Measurements from ENCODE around the gene PLEKHM2.

The PLEKHM2 gene

DNA sequence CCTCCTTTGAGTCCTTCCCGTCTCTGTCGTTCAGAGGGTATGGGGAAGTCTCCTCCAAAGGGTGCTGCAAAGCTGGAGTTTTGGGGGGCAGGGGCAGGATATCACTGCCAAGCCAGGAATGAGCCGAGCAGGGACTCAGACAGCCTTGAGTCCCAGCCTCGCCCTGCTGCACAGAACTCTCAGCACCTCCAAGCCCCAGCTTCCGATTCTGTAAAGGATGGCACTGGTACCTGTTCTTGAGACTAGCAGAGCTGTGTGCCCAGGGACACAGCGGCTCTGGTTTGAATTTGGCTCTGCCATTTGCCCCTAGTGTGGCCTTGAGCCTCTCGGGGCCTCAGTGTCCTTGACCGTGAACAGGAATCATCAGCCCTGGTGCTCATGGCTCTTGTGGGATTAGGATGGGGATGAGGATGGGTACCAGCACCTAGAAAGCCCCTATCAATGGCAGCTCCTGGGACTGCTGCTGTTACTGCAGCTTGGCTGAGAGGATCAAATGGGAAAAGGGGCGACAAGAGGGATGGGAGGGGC, 73.0 kb downstream of the PLEKHM2 start:
- Histone ChIP-seq H3K4me3 (ENCODE audit: low read length) (no peak overlapping the region), H4K20me1 (ENCODE audit: insufficient read depth, low read length) (no peaks in the 10 kb centered on the region), H3K4me2 (ENCODE audit: low read depth, low read length) (no peak overlapping the region), H3K9me3 (replicated peaks; ENCODE audit: insufficient read depth, low read length) (no peaks in the 10 kb centered on the region), H3K36me3 (replicated peaks; ENCODE audit: insufficient read depth, low read length) (no peaks in the 10 kb centered on the region), H3K4me1 (ENCODE audit: low read length) (no peaks in the 10 kb centered on the region), H3K27me3 (replicated peaks; ENCODE audit: insufficient read depth, low read length) (peaks cover 61% of the 10 kb centered on the region), H3K27ac (ENCODE audit: low read length) (no peak overlapping the region), H3F3A (ENCODE audit: insufficient read depth, low read length) (no peaks in the 10 kb centered on the region), H2AFZ (ENCODE audit: low read length) (no peak overlapping the region), H3K9ac (ENCODE audit: low read length) (no peak overlapping the region), H3K9me2 (replicated peaks; ENCODE audit: insufficient read depth, low read length) (no peaks in the 10 kb centered on the region), H3K79me2 (ENCODE audit: low read length) (no peaks in the 10 kb centered on the region)
- TF ChIP-seq, protein P1, sequence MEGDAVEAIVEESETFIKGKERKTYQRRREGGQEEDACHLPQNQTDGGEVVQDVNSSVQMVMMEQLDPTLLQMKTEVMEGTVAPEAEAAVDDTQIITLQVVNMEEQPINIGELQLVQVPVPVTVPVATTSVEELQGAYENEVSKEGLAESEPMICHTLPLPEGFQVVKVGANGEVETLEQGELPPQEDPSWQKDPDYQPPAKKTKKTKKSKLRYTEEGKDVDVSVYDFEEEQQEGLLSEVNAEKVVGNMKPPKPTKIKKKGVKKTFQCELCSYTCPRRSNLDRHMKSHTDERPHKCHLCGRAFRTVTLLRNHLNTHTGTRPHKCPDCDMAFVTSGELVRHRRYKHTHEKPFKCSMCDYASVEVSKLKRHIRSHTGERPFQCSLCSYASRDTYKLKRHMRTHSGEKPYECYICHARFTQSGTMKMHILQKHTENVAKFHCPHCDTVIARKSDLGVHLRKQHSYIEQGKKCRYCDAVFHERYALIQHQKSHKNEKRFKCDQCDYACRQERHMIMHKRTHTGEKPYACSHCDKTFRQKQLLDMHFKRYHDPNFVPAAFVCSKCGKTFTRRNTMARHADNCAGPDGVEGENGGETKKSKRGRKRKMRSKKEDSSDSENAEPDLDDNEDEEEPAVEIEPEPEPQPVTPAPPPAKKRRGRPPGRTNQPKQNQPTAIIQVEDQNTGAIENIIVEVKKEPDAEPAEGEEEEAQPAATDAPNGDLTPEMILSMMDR (IDR thresholded peaks at IDR 0.05; ENCODE audit: low read length) = no peak
- TF ChIP-seq EZH2phosphoT487 (IDR thresholded peaks at IDR 0.05; ENCODE audit: low read length) (no peak), EZH2 (optimal IDR thresholded peaks at IDR 0.05; ENCODE audit: low read depth, low read length) (no peak)
- no peak for DNase-seq

DNA sequence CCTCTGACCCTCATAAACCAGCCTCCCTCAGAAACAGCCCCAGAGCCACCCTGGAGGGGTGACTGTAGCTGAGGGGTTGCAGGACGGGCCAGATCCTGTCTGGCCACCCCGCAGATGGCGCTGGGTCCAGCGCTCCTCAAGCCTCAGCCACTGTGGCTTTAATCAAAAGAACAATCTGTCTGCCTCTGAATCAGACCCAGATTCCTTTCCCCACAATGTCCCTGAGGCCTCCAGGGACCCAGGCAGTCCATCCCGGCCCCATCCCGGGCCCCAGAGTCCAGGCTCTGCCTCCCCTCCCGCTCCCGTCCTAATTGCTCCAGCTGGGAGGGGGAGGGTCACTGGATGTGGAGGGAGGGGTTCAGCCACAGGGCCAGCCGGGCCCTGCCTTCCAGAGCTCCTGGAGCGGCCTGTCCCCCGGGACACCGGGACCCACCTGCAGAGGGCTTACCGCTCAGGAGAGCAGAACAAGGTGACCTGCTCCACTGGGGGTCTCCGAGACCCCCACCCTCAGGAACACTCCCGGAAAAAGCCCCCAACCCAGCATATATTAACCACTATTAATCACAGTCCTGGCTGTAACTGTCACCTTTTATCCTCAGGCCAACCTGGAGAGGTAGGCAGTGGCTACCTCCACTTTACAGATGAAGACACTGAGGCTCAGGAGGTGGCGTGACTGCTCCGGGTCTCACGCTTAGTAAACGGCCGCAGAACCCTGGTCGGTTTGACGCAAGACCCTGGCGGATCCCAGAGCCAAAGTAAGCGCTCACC, 73.6 kb downstream of the PLEKHM2 start:
- H2AFZ ChIP-seq (ENCODE audit: low read length) = no peak overlapping the region
- peaks cover 61% of the 10 kb centered on the region for H3K27me3 ChIP-seq (replicated peaks; ENCODE audit: insufficient read depth, low read length)
- H3K27ac ChIP-seq (ENCODE audit: low read length) = no peak overlapping the region

DNA sequence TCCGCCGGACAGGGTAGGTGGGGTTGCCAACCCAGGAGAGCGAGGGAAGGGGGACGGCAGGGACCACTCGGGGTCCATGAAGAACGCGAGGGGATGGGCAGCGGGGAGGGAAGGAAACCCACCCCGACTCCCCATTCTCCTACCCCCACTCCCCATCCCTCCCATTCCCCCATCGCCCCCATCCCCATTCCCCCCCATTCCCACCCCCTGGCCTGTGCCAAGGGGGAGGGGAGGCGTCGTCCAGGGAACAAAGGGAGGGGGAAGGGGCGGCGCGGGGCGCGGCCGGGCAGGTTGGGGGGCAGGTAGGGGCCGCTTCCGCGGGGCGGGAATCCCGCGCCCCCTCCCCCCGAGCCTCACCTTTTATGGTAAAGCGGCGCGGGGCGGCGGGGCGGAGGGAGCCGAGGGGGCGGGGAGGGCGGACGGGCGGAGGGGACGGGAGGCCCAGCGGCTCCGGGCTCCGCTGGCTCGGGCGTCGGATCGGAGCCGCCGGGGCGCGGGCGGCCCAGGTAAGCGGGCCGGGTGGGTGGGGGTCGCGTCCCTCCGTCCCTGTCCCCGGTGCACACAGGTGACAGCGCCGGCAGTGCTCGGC, 74.3 kb downstream of the PLEKHM2 start, which contains the start of gene FBLIM1:
TSS of gene FBLIM1 (plus strand) at position 453 of the 589 bp plus-strand sequence. CDS start 6,189 bp downstream, outside the sequence.
- no peak for DNase-seq
- Histone ChIP-seq H3K9ac (ENCODE audit: low read length) (no peak within 1 kb of the TSS), H3K4me2 (ENCODE audit: low read depth, low read length) (no peak within 1 kb of the TSS)

More for the DNA sequence above, 73.6 kb downstream of the PLEKHM2 start:
- Histone ChIP-seq H3F3A (ENCODE audit: insufficient read depth, low read length) (no peaks in the 10 kb centered on the region), H4K20me1 (ENCODE audit: insufficient read depth, low read length) (no peaks in the 10 kb centered on the region), H3K4me1 (ENCODE audit: low read length) (no peaks in the 10 kb centered on the region), H3K79me2 (ENCODE audit: low read length) (no peaks in the 10 kb centered on the region), H3K9ac (ENCODE audit: low read length) (no peak overlapping the region), H3K4me2 (ENCODE audit: low read depth, low read length) (no peak overlapping the region), H3K9me2 (replicated peaks; ENCODE audit: insufficient read depth, low read length) (no peaks in the 10 kb centered on the region), H3K36me3 (replicated peaks; ENCODE audit: insufficient read depth, low read length) (no peaks in the 10 kb centered on the region), H3K4me3 (ENCODE audit: low read length) (no peak overlapping the region), H3K9me3 (replicated peaks; ENCODE audit: insufficient read depth, low read length) (no peaks in the 10 kb centered on the region)
- no peak for DNase-seq
- no peak for TF ChIP-seq EZH2 (optimal IDR thresholded peaks at IDR 0.05; ENCODE audit: low read depth, low read length)
- TF ChIP-seq, protein P1 (IDR thresholded peaks at IDR 0.05; ENCODE audit: low read length) = no peak
- TF ChIP-seq EZH2phosphoT487 (IDR thresholded peaks at IDR 0.05; ENCODE audit: low read length) = no peak

More for the DNA sequence above, 74.3 kb downstream of the PLEKHM2 start, which contains the start of gene FBLIM1:
- Histone ChIP-seq H3K4me3 (ENCODE audit: low read length) (no peak within 1 kb of the TSS), H3K4me1 (ENCODE audit: low read length) (no peaks in the 10 kb centered on the region), H3K9me2 (replicated peaks; ENCODE audit: insufficient read depth, low read length) (no peaks in the 10 kb centered on the region), H4K20me1 (ENCODE audit: insufficient read depth, low read length) (no peaks in the 10 kb centered on the region), H3K9me3 (replicated peaks; ENCODE audit: insufficient read depth, low read length) (no peaks in the 10 kb centered on the region), H3K27ac (ENCODE audit: low read length) (no peak within 1 kb of the TSS), H3F3A (ENCODE audit: insufficient read depth, low read length) (no peaks in the 10 kb centered on the region), H2AFZ (ENCODE audit: low read length) (no peak within 1 kb of the TSS), H3K79me2 (ENCODE audit: low read length) (no peaks in the 10 kb centered on the region), H3K36me3 (replicated peaks; ENCODE audit: insufficient read depth, low read length) (no peaks in the 10 kb centered on the region), H3K27me3 (replicated peaks; ENCODE audit: insufficient read depth, low read length) (peaks cover 61% of the 10 kb centered on the region)
- no peak for TF ChIP-seq EZH2 (optimal IDR thresholded peaks at IDR 0.05; ENCODE audit: low read depth, low read length)
- TF ChIP-seq, protein P1 (IDR thresholded peaks at IDR 0.05; ENCODE audit: low read length) = no peak
- no peak for TF ChIP-seq EZH2phosphoT487 (IDR thresholded peaks at IDR 0.05; ENCODE audit: low read length)

All from MM.1S (cell line).